ENCODE results near the gene ZNF195.
"Not testable (repeated sequence)": the region's sequence is repeated elsewhere in the genome, so short reads cannot be mapped to it uniquely, and the experiment has no call there.

Gene ZNF195

DNA sequence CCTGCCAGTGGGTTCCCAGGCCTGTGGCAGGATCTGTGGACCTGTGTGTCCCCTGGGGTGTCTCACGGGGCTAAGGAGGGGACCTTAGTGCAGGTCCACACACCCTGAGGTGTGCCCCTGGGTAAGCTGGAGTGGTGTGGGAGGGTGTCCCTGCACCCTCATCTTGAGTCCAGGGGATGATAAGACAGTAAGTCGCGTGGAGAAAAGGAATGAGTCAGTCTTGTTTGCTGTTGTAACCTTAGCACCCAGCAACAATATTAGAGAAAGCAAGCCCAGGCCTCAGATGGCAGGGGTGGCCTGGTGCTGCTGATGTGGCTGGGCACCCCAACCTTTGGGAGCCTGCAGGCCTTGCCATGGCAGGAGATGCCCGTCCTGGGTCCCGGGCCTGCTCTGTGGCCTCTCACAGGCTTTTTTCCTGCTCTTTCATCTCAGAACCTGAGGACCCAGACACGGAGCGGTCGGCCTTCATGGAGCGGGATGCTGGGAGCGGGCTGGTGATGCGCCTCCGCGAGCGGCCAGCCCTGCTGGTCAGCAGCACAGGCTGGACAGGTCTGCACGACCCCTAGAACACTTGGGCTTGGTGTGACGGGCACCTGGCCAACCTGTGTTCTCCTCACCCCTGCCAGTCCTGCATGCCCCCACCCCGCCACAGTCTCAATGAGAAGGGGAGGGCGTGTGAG lies 23.4 kb upstream of the ZNF195 start:
- not testable (repeated sequence) for DNase-seq

DNA sequence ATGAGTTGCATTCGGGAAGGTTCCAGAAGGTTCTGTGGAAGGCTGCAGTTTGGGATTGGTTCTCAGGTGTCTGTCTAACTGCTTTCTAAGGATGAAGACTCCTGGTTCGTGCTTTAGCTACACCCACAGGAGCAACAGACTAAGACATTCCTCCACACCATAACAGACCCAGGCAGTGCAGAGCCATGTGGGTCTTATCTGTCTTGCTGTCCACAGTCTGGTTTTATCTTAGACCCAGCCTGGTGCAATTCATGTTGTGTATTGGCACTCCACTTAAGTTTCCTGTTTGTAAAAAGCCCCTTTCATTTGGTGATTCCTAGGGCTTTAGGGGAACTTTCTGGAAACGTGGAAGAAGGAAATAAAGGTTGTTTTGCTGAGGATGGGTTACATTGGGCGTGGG lies 22.1 kb upstream of the ZNF195 start:
- DNase-seq: not testable (repeated sequence)

DNA sequence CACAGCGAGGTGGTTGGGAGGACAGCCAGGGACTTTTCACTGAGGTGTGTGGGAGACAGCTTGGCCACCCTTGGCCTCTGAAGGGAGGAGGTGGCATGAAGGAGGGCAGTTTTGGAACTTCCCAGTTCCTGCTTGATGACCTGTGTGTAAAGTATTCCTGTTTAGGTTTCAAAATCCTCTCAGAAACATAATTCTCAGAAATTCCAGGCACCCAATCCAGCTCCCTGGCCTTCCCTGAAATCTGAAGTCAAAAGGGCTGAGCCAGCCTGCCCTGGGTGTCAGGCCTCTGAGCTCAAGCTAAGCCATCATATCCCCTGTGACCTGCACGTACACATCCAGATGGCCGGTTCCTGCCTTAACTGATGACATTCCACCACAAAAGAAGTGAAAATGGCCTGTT lies 19.6 kb upstream of the ZNF195 start:
- DNase-seq: not testable (repeated sequence)

DNA sequence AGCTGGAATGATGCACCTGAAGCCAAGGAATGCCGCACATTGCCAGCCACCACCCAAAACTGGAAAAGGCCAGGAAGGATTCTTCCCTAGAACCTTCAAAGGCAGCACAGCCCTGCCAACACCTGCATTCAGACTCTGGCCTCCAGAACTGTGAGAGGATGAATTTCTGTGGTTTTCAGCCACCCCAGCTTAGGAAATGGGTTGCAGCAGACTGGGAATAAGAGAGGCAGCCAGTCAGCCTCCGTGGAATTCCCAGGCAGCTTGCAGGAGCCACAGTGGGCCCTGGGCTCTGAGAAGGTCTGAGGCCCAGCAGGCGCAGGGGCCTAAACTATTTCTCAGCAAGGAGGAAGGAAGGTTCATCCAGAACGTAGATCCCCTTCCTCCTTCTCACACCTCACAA lies 19.2 kb upstream of the ZNF195 start:
- DNase-seq: not testable (repeated sequence)

DNA sequence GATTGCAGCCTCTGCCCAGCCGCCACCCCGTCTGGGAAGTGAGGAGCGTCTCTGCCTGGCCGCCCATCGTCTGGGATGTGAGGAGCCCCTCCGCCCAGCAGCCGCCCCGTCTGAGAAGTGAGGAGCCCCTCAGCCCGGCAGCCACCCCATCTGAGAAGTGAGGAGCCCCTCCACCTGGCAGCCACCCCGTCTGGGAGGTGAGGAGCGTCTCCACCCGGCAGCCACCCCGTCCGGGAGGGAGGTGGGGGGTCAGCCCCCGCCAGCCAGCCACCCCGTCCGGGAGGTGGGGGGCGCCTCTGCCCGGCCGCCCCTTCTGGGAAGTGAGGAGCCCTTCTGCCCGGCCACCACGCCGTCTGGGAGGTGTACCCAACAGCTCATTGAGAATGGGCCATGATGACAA lies 18.3 kb upstream of the ZNF195 start:
- not testable (repeated sequence) for DNase-seq

DNA sequence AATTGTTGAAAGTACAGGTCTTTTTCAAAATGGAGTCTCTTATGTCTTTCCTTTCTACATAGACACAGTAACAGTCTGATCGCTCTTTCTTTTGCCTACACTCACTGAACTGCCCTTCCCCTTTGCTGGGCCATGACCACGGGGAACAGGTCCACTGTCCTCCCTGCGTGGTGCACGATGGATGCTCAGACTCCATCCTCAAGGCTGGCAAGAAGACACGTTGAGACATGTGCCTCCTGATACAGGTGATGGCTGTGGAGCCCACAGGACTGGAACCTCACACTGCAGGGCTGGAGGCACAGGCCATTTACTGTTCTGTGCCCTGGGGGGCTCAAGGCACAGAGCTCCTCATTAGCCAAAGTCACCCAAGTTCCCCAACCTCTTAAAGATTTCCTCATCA lies 16.5 kb upstream of the ZNF195 start:
- not testable (repeated sequence) for DNase-seq

DNA sequence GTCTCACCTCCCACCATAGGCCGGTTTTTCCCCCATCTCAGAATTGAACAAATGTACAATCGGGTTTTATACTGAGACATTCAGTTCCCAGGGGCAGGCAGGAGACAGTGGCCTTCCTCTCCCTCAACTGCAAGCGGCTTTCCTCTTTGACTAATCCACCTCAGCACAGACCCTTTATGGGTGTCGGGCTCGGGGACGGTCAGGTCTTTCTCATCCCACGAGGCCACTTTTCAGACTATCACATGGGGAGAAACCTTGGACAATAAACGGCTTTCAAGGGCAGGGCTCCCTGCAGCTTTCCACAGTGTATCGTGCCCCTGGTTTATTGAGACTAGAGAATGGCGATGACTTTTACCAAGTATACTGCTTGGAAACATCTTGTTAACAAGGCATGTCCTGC lies 16.0 kb upstream of the ZNF195 start:
- not testable (repeated sequence) for DNase-seq

GRCh38 chr11:3393450-3393849 lies 14.5 kb upstream of the ZNF195 start:
- DNase-seq: not testable (repeated sequence)

DNA sequence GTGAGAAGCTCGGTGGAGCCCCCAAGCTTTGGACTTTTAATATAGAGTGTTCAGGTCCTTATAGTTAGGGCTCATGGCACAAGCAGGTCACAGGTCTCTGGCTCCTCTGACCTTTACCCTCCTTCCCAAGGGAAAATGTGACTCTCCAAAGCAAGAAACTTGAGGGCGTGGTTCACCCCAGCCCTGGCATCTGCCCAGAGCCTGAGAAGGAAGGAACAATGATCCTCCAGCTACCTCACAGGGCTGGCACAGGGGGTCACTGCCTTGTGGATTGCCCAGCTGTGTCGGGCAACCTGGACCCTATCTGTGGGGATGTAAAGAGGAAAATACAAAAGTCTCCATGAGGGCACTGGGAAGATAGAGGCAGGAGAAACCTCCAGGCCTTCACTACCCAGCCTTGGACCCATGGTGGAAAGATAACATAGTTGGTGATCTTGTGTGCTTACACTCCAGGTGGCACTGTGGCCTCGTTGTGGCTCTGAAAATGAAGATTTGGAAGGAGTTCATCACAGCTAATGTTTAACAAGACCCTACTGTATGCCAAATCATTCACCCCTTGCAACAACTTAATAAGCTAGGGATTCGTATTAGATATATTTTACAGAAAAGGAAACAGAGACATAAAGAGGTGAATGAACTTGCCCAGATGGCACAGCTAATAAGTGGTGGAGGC lies 3.8 kb upstream of the ZNF195 start:
- DNase-seq: no peak

GRCh38 chr11:3381794-3382193 lies 2.8 kb upstream of the ZNF195 start:
- no peak for DNase-seq

- DNase-seq: no peak
Measured at GRCh38 chr11:3380706-3381545, 2.0 kb upstream of the ZNF195 start.

DNA sequence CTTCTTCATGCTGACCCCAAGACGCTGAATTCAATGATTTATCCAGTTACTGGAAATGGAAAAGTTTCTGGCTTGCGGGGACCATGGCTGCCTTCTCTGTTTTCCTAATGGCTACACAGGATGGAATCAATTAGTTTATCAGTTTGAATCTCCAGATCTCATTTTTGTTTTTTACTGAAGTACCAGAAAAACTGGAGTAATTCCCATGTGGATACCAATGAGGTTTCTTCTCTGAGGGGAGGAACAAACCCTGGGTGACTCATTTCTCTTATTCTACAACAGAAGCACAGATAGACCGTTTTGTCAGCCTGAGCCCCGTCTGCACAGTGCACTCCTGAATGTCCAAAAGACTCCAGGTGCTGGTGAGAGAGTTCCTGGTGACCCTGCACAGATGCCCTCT lies 3.4 kb downstream of the ZNF195 start:
- DNase-seq: no peak

GRCh38 chr11:3370311-3370870 lies 8.6 kb downstream of the ZNF195 start:
- DNase-seq: no peak

DNA sequence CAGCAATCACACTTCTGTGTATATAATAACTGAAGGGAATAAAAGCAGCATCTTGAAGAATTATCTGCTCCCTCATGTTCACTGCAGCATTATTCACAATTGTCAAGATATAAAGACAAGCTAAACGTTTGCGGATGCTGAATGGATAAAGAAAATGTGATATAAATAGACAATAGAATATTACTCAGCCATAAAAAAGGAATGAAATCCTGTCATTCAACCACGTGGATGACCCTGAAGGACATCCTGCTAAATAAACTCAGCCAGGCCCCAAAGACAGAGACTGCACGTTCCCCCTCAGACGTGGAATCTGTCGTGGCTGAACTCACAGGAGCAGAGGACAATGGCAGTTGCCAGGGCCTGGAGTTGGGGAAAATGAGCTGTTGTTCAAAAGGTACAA lies 9.6 kb downstream of the ZNF195 start:
- DNase-seq: no peak

DNA sequence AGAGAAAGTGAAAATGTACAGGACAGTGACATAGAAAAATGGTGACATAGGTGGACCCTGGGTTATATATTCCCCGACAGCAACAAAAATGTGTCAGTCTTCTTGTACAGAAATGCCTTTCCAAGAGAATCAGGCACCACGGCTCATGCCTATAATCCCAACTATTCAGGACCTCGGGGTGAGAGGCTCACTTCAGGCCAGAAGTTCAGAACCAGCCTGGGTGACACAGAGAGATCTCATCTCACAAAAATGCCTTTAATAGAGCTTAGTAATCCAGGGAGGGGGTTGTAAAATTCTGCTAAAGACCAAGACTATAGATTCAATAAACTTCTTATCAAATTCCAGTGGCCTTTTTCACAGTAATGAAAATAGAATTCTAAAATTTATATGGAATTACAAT lies 10.7 kb downstream of the ZNF195 start:
- no peak for DNase-seq

DNA sequence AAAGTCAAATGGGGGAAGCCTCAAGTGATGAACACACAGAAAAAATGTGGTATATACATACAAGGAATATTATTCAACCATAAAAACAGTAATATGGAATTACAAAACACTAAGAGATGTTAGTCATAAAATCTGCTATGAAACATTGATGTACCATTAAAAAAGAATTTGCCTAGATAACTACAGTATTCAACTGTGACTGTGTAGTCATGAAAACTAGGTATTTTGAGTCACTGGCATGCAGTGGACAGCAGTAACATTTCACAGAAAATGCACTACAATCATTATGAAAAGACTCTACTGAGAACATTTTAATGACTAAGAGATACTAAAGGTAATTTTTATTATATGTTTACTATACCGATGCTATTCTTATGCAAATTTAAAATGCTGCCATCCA lies 11.7 kb downstream of the ZNF195 start:
- DNase-seq: no peak

- DNase-seq: no peak
Measured at GRCh38 chr11:3359092-3359824, 19.7 kb downstream of the ZNF195 start.

- DNase-seq: no peak
Measured at GRCh38 chr11:3357994-3358676, 20.8 kb downstream of the ZNF195 start.

GRCh38 chr11:3357302-3357701 lies 21.6 kb downstream of the ZNF195 start:
- no peak for DNase-seq

GRCh38 chr11:3356858-3357257 lies 22.1 kb downstream of the ZNF195 start:
- DNase-seq: no peak

GRCh38 chr11:3353066-3353465 lies 25.9 kb downstream of the ZNF195 start:
- no peak for DNase-seq

DNA sequence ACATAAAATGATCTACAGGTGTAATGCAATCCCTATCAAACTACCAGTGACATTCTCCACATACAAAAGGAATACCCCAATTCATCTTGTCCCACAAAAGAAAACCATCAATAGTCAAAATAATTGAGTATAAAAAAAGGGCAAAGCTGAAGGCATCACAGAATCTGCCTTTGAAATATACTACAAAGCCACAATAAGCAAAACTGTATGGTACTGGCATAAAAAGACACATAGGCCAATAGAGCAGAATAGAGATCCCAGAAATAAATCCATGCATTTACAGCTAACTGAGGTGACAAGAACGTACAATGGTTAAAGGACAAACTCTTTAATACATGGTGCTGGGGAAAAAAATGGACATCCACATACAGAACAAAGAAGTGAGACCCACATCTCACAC lies 31.8 kb downstream of the ZNF195 start:
- no peak for DNase-seq

All from stimulated activated CD4-positive, alpha-beta T cell treated with anti-CD3 and anti-CD28 coated beads, Interleukin-15, amount 100 ng/mL, for 24 hours (primary cell).